OCI-LY7 (cell line): Measurements from ENCODE around the gene UBE2J2. TPM values are rescaled to one million over a fixed set of nuclear protein-coding genes. Genes with fewer than 3 reads are reported as not detected.

Experiments used
- BruUV-seq: library from RNA; stranded (reverse); fragments of 400-500 nt; replicated peaks from 2 replicates; lab custom pipeline; 2021; lab: Mats Ljungman, UMichigan
- CTCF ChIA-PET: fragments of 300-600 bp; sonication (Branson Sonifier 250); formaldehyde crosslinking; loops from one replicate; lab custom pipeline; 2022; ENCODE audit warnings: antibody characterized with exemption; ENCODE audit not compliant: unreplicated experiment; lab: Charles Lee
- POLR2A ChIA-PET: fragments of 300-600 bp; sonication (Branson Sonifier 250); formaldehyde crosslinking; loops from one replicate; lab custom pipeline; 2022; ENCODE audit warnings: antibody characterized with exemption; lab: Charles Lee
- DNase-seq: peaks from one replicate; pipeline ENCODE4 v3.0.0-alpha.2; 2015; ENCODE audit warnings: low spot score
- H2AFZ ChIP-seq: fragments of 200-600 bp; sonication (generic), shearing (Covaris generic); 2 replicates; pipeline ENCODE4 v1.6.1; 2014; ENCODE audit warnings: mild to moderate bottlenecking, antibody characterized with exemption, low read length, moderate library complexity
- H3K27ac ChIP-seq: fragments of 200-600 bp; sonication (generic); 2 replicates; pipeline ENCODE4 v1.5.1; 2014; ENCODE audit warnings: mixed run types, low read depth, mild to moderate bottlenecking, moderate library complexity, low read length, inconsistent platforms; ENCODE audit not compliant: poor library complexity, severe bottlenecking
- H3K36me3 ChIP-seq: fragments of 200-600 bp; sonication (generic); 2 replicates; pipeline ENCODE4 v1.6.1; 2014; ENCODE audit warnings: mild to moderate bottlenecking, antibody characterized with exemption, low read length, moderate library complexity, mixed read lengths; ENCODE audit not compliant: insufficient read depth
- H3K4me1 ChIP-seq: fragments of 200-600 bp; sonication (generic); 2 replicates; pipeline ENCODE4 v1.5.1; 2014; ENCODE audit warnings: mild to moderate bottlenecking, low read length; ENCODE audit not compliant: insufficient read depth, poor library complexity, severe bottlenecking
- H3K4me2 ChIP-seq: fragments of 200-600 bp; sonication (generic); 2 replicates; pipeline ENCODE4 v1.6.1; 2014; ENCODE audit warnings: mild to moderate bottlenecking, low read length
- H3K4me3 ChIP-seq: fragments of 200-600 bp; sonication (generic); 2 replicates; pipeline ENCODE4 v1.5.1; 2014; ENCODE audit warnings: mild to moderate bottlenecking, low read depth, low read length; ENCODE audit not compliant: poor library complexity, severe bottlenecking
- H3K79me2 ChIP-seq: fragments of 200-600 bp; sonication (generic); 2 replicates; pipeline ENCODE4 v1.6.1; 2016; ENCODE audit warnings: low read depth, mild to moderate bottlenecking, low read length, moderate library complexity, mixed read lengths; ENCODE audit not compliant: insufficient read depth
- H3K9me2 ChIP-seq: fragments of 200-600 bp; sonication (generic); 2 replicates; pipeline ENCODE4 v1.6.1; 2016; ENCODE audit warnings: mild to moderate bottlenecking, low read length, mixed read lengths; ENCODE audit not compliant: insufficient read depth
- H3K9me3 ChIP-seq: fragments of 200-600 bp; sonication (generic); 2 replicates; pipeline ENCODE4 v1.6.1; 2014; ENCODE audit warnings: mild to moderate bottlenecking, mixed run types, low read length, mixed read lengths
- H4K20me1 ChIP-seq: fragments of 200-600 bp; sonication (generic); 2 replicates; pipeline ENCODE4 v1.6.1; 2014; ENCODE audit warnings: mild to moderate bottlenecking, antibody characterized with exemption, low read length, moderate library complexity, mixed read lengths; ENCODE audit not compliant: insufficient read depth
- EZH2phosphoT487 ChIP-seq: fragments of 200-600 bp; sonication (generic); IDR thresholded peaks from 2 replicates; pipeline ENCODE4 v1.6.1; 2018; ENCODE audit warnings: low read depth, borderline replicate concordance, mild to moderate bottlenecking, mixed run types, antibody characterized with exemption, low read length, moderate library complexity, mixed read lengths
- intact Hi-C: fragments of 100-400 bp; cut with micrococcal nuclease; formaldehyde crosslinking; loops from one replicate; pipeline ENCODE4 v1.10.0; 2022; ENCODE audit not compliant: unreplicated experiment
- total RNA-seq, 2 experiments: library from RNA; depleted of rRNA in 1 of 2; stranded (reverse); fragments of >200 nt in 1 of 2; shearing (Covaris generic) in 1 of 2; gene quantifications; 2 replicates each; pipeline ENCODE4 v1.2.3, GENCODE V29; 2014 to 2022
- TF ChIP-seq, protein P1 (sequence below): fragments of 200-600 bp; sonication (generic); conservative IDR thresholded peaks from 2 replicates; pipeline ENCODE4 v1.5.1; 2014; ENCODE audit warnings: mild to moderate bottlenecking, antibody characterized with exemption, low read length, moderate library complexity, mixed read lengths

Gene UBE2J2
- total RNA-seq, 2 experiments from 2014 or later = 69.2 to 88.7 TPM

DNA sequence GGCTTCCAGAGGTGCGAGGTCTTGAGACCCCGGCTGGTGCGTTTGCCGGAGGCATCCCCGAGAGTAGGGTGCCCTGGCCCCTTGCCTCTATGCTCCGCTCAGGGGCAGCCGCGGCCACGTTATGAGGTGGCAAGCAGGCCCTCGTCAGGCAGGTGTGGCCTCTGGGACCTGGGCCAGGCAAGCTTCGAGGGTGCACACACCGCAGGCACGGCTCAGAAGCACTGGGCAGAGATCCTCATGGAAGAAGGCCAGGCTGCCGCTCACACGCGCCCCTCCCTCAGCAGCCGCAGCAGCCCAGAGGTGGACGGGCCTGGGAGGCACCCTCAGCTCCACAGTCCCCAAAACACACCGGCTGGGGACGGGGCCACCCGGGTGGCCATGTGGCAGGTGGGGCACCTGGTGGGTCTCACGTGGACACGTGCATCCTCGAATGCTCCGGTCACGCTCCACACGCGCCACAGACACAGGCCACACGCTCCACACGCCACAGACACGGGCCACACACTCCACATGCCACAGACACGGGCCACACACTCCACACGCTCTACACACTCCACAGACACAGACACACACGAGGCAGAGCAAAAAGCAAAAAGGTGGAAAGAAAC lies 48.3 kb downstream of the UBE2J2 start:
- H3K9me3 ChIP-seq = no peaks in the 10 kb centered on the region
- H3K27ac ChIP-seq = no peak overlapping the region
- ChIA-PET POLR2A (no interaction called here), CTCF (no interaction called here)
- peaks cover 91% of the 10 kb centered on the region for H3K36me3 ChIP-seq
- no peaks in the 10 kb centered on the region for H4K20me1 ChIP-seq
- no peak for DNase-seq
- H3K79me2 ChIP-seq = peaks cover 20% of the 10 kb centered on the region
- no peaks in the 10 kb centered on the region for H3K9me2 ChIP-seq
- no peak overlapping the region for H3K4me2 ChIP-seq
- BruUV-seq = no TSS peak
- H2AFZ ChIP-seq = no peak overlapping the region
- intact Hi-C loops = no loop called here
- TF ChIP-seq, protein P1, sequence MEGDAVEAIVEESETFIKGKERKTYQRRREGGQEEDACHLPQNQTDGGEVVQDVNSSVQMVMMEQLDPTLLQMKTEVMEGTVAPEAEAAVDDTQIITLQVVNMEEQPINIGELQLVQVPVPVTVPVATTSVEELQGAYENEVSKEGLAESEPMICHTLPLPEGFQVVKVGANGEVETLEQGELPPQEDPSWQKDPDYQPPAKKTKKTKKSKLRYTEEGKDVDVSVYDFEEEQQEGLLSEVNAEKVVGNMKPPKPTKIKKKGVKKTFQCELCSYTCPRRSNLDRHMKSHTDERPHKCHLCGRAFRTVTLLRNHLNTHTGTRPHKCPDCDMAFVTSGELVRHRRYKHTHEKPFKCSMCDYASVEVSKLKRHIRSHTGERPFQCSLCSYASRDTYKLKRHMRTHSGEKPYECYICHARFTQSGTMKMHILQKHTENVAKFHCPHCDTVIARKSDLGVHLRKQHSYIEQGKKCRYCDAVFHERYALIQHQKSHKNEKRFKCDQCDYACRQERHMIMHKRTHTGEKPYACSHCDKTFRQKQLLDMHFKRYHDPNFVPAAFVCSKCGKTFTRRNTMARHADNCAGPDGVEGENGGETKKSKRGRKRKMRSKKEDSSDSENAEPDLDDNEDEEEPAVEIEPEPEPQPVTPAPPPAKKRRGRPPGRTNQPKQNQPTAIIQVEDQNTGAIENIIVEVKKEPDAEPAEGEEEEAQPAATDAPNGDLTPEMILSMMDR = no peak
- no peak overlapping the region for H3K4me3 ChIP-seq
- H3K4me1 ChIP-seq = peaks cover 8% of the 10 kb centered on the region

DNA sequence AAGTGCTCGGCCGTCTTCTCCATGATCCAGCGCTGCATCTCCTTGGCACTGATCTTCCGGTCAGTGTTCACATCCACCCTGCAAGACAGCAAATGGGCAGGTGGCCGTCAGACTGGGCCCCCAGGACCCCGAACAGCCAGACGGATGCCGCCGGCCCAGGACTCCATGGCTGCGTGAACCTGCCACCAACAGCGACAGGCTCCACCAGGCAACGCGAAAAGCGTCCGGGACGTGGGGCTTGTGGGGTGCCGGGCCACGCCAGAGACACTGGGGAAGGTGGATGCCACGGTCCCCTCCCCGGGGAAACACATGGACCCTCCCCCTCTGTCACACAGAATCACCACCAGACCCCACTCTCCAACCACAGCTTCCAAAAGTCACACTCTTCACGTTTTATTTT lies 49.8 kb downstream of the UBE2J2 start:
- no peak overlapping the region for H3K4me2 ChIP-seq
- no peak overlapping the region for H2AFZ ChIP-seq
- no peak for DNase-seq
- no peaks in the 10 kb centered on the region for H4K20me1 ChIP-seq
- no peak overlapping the region for H3K27ac ChIP-seq
- no peaks in the 10 kb centered on the region for H3K9me3 ChIP-seq
- no peaks in the 10 kb centered on the region for H3K4me1 ChIP-seq
- intact Hi-C loops = no loop called here
- H3K4me3 ChIP-seq = no peak overlapping the region
- no TSS peak for BruUV-seq
- CTCF ChIA-PET = no interaction called here
- POLR2A ChIA-PET = no interaction called here
- TF ChIP-seq EZH2phosphoT487 = no peak
- TF ChIP-seq, protein P1 = no peak
- H3K9me2 ChIP-seq = no peaks in the 10 kb centered on the region
- peaks cover 6% of the 10 kb centered on the region; the same call in 1 of the 2 replicates for H3K79me2 ChIP-seq
- peaks cover 82% of the 10 kb centered on the region for H3K36me3 ChIP-seq

DNA sequence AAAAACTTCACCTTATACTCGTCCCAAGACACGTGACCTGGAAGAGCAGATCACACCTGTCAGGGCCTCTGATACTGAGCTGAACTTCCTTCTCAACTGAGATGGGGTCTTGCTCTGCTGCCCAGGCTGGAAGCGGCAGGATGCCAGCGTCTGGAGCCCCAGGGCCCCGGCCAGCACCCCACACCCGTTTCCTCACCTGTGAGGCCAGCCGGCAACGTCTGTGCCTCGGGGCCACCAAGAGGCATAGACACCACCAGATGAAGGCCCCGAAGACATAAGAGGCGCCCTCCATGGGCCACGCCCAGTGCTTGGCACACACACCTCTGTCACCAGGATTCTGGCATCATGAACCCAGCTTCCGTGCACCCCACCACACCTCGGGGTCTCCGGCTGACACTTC lies 50.3 kb downstream of the UBE2J2 start:
- Histone ChIP-seq H3K9me3 (no peaks in the 10 kb centered on the region), H3K27ac (no peak overlapping the region), H2AFZ (no peak overlapping the region), H3K4me1 (no peaks in the 10 kb centered on the region), H4K20me1 (no peaks in the 10 kb centered on the region), H3K4me2 (no peak overlapping the region), H3K36me3 (peaks cover 82% of the 10 kb centered on the region), H3K4me3 (no peak overlapping the region), H3K9me2 (no peaks in the 10 kb centered on the region), H3K79me2 (no peaks in the 10 kb centered on the region)
- ChIA-PET CTCF (no interaction called here), POLR2A (no interaction called here)
- no TSS peak for BruUV-seq
- TF ChIP-seq EZH2phosphoT487 = no peak
- intact Hi-C loops = no loop called here
- no peak for DNase-seq
